ENCODE results near the gene GSTT4.
A peak's percentile ranks its signal among the peaks of the same experiment; 100 is the strongest.

GSTT4 gene

DNA sequence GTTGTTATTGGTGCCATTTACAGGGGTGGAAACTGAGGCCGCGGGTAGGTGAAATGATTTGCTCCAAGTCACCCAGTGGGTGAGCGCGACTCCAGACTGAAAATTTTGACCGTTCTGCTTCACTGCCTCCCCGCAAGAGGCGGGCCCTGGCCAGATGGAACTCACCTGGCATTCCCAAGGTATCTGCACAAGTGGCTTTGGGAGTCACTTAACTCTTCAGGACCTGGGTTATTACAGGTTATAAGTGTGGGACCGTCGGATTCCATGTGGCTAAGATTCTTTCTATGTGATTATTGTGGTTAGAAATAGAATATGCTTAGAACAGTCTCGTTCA is 6.4 kb upstream of the GSTT4 start:
- TF ChIP-seq, protein P1, sequence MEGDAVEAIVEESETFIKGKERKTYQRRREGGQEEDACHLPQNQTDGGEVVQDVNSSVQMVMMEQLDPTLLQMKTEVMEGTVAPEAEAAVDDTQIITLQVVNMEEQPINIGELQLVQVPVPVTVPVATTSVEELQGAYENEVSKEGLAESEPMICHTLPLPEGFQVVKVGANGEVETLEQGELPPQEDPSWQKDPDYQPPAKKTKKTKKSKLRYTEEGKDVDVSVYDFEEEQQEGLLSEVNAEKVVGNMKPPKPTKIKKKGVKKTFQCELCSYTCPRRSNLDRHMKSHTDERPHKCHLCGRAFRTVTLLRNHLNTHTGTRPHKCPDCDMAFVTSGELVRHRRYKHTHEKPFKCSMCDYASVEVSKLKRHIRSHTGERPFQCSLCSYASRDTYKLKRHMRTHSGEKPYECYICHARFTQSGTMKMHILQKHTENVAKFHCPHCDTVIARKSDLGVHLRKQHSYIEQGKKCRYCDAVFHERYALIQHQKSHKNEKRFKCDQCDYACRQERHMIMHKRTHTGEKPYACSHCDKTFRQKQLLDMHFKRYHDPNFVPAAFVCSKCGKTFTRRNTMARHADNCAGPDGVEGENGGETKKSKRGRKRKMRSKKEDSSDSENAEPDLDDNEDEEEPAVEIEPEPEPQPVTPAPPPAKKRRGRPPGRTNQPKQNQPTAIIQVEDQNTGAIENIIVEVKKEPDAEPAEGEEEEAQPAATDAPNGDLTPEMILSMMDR (IDR thresholded peaks at IDR 0.05; ENCODE audit: low read depth, low read length, missing control alignments), result no peak
- H3K4me3 ChIP-seq (replicated peaks; ENCODE audit: low read depth, low read length), result peak overlapping the region; percentile 97
- no peak for DNase-seq (ENCODE audit: extremely low read depth, low read depth)

DNA sequence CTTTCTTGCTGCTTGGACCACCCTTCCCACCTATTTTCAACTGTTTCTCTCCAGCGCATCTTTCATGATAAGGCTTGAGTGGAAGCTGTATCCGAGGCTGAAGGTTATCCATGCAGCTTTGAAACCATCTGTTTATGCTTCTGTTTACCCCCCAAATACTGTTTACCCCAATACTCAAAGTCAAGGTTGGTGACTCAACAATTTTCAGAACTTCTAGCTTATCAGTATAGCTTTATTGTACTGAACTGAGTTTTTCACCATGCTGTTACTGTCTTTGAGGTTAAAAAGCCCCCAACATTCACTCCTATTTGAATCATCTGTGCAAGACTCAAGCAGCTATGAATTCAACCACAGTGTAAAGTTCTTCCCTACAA is 4.8 kb upstream of the GSTT4 start:
- no peak for DNase-seq (ENCODE audit: extremely low read depth, low read depth)
- H3K4me3 ChIP-seq (replicated peaks; ENCODE audit: low read depth, low read length), result no peak overlapping the region
- TF ChIP-seq, protein P1 (IDR thresholded peaks at IDR 0.05; ENCODE audit: low read depth, low read length, missing control alignments), result no peak

DNA sequence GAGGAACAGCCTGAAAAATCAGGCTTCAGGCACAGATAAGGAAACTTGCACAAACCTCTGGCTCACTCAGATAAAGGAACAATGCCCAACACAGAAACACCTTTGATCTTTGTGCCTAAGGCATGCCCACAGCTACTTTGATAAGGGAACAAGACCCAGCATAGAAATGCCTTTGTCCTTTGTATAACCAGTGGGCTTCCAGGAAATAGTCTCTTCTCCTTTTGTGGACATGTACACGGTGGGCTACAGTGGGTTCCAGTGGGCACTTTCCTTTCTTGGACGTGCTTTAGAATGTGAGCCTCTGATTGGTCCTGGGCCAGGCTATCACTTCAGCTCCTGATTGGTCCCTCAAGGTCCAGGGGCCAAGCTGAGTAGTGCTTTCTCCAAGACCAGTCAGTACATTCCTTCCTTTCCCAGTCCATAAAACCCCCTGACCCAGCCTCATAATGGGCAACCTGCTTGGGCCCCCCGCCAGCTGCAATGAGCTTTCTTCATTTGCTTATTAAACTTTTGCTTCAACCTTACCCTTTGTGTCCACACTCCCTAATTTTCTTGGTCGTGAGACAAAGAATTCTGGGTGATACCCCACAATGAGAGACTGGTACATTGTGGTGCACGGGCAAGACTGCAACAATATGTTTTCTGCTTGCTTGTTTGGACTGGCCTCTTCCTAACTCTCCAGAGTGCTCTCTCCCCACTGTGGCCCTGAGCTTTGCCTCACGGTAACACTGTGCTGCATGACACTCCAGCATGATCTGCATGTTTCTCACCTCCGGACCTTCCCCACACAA is 4.2 kb upstream of the GSTT4 start:
- DNase-seq (ENCODE audit: extremely low read depth, low read depth), result no peak
- no peak overlapping the region for H3K4me3 ChIP-seq (replicated peaks; ENCODE audit: low read depth, low read length)
- TF ChIP-seq, protein P1 (IDR thresholded peaks at IDR 0.05; ENCODE audit: low read depth, low read length, missing control alignments), result no peak

DNA sequence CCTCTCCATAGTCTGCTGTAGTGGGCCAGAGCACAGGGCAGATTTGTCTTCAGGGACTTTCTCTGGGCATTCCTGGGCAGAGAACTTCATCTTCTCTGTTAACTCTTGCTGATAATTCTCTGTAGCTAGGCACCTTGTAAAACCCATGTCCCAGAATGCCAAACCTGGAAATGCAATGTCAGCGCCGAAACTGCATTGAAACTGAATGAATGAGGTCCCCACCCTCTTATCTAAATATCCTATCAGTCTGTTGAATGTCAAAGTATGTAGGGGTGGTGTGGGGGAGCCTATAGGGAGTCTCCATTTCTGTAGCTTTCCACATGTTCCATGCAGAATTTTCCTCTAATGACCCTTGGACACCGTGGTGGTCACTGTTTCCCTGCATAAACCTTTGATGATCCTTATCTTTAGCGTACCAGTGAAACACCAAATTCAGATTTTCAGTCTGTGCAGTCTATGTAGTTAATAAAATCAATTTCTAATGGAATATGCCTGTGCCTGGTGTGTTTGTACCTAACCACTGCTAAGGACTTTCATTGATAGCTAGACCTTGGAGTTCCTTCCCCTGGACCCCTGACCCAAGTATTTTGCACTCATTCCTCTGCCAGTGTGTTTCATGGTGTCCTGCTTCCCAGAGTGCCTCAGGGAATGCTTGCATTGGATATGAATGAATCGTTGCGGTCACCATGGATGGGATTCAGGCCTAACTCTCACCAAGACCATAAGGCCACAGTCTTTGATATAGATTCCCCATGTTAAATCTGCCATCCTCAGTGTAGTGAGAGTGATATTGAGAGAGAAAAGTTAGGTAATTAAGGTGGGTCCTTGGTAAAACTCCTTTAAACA is 3.4 kb upstream of the GSTT4 start:
- H3K4me3 ChIP-seq (replicated peaks; ENCODE audit: low read depth, low read length), result no peak overlapping the region
- TF ChIP-seq, protein P1 (IDR thresholded peaks at IDR 0.05; ENCODE audit: low read depth, low read length, missing control alignments), result no peak
- DNase-seq (ENCODE audit: extremely low read depth, low read depth), result no peak

DNA sequence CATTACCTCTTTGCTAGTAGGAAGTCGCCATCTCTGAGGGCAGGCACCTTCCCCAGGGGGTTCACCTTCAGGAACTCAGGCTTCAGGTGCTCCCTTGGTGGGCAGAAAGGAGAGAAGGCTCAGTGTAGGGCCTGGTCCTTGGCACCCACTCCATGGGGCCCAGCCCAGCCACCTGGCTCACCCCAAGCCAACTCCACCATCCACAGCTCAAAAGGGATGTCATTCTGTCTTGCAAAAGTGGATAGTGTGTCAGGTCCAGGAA is 2.7 kb upstream of the GSTT4 start:
- DNase-seq (ENCODE audit: extremely low read depth, low read depth), result no peak
- no peak overlapping the region for H3K4me3 ChIP-seq (replicated peaks; ENCODE audit: low read depth, low read length)
- TF ChIP-seq, protein P1 (IDR thresholded peaks at IDR 0.05; ENCODE audit: low read depth, low read length, missing control alignments), result no peak

DNA sequence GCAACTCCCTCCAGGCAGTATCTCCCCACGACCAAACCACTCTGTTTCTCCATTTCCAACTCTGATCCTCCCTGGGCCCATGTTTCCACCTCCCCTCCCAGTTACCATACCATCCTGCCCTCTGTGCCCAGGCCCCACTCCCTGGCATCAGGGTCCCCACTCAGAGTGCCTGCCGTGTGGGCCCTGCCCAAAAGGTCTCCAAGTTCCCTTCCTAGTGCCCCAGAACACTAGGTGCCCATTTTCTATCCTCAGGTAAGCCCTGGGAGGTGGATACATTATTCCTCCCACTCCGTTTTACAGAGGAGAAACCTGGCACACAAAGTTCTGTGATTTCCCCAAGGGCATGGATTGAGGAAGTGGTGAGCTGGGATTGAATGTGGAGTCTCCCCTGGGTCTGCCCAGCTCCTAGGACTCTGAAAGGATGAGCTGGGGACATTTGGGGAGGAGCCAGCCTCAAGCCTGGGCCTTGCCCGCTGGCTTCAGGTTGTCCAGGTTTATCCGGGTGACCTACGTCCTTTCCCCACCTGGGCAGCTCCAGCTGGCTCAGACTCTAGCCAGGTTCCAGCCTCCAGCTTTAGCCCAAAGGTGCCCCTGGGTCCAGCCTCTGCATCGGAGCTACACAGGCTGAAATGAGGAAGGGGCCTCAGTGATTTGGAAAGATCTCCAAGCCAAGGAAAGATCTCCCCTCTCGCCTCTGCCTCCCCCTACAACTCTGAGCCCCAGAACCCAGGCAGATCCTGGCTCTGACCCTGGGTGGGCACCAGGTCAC is 2.2 kb upstream of the GSTT4 start:
- TF ChIP-seq, protein P1 (IDR thresholded peaks at IDR 0.05; ENCODE audit: low read depth, low read length, missing control alignments), result no peak
- no peak overlapping the region for H3K4me3 ChIP-seq (replicated peaks; ENCODE audit: low read depth, low read length)

More for the DNA sequence above, 2.2 kb upstream of the GSTT4 start:
- DNase-seq (ENCODE audit: extremely low read depth, low read depth), result no peak

All from HFF-Myc (cell line).